ENCODE results near the gene TLE6. TPM values are rescaled to one million over a fixed set of nuclear protein-coding genes. Genes with fewer than 3 reads are reported as not detected.

The TLE6 gene
- total RNA-seq, 1 donor from 2014 or later = 3.8 TPM

GRCh38 chr19:2944775-2945574 is 32.4 kb upstream of the TLE6 start, which contains the start of gene ZNF77:
ZNF77 (minus strand) TSS chr19:2944971; CDS start chr19:2944840, 131 bp downstream.
- H3K4me3 Mint-ChIP-seq = peak within 1 kb of the TSS; percentile 96
- H3K27ac Mint-ChIP-seq = peak within 1 kb of the TSS; percentile 96
- H3K9me3 Mint-ChIP-seq = no peaks in the 10 kb centered on the region
- DNase-seq (ENCODE audit: extremely low spot score, unreplicated experiment) = peak; percentile 98
- peaks cover 29% of the 10 kb centered on the region for H3K4me1 Mint-ChIP-seq (ENCODE audit: unreplicated experiment)
- no peaks in the 10 kb centered on the region for H3K27me3 Mint-ChIP-seq
- H3K36me3 Mint-ChIP-seq = no peaks in the 10 kb centered on the region
- peak; percentile 50 for TF ChIP-seq CTCF (conservative IDR thresholded peaks at IDR 0.05)

GRCh38 chr19:2945575-2946184 is 31.7 kb upstream of the TLE6 start:
- no peak for TF ChIP-seq CTCF (conservative IDR thresholded peaks at IDR 0.05)
- DNase-seq (ENCODE audit: extremely low spot score, unreplicated experiment) = no peak
- Mint-ChIP-seq H3K4me1 (ENCODE audit: unreplicated experiment) (peaks cover 34% of the 10 kb centered on the region), H3K36me3 (no peaks in the 10 kb centered on the region), H3K27me3 (no peaks in the 10 kb centered on the region), H3K9me3 (no peaks in the 10 kb centered on the region), H3K27ac (peak overlapping the region; percentile 96), H3K4me3 (peak overlapping the region; percentile 96)

- Mint-ChIP-seq H3K4me1 (ENCODE audit: unreplicated experiment) (peaks cover 31% of the 10 kb centered on the region), H3K4me3 (peak overlapping the region; percentile 96), H3K27ac (peak overlapping the region; percentile 85), H3K36me3 (no peaks in the 10 kb centered on the region), H3K27me3 (no peaks in the 10 kb centered on the region), H3K9me3 (no peaks in the 10 kb centered on the region)
- TF ChIP-seq CTCF (conservative IDR thresholded peaks at IDR 0.05) = no peak
- no peak for DNase-seq (ENCODE audit: extremely low spot score, unreplicated experiment)
These were observed 27.5 kb upstream of the TLE6 start for GRCh38 chr19:2949939-2950285.

GRCh38 chr19:2950286-2951124 is 26.9 kb upstream of the TLE6 start:
- Mint-ChIP-seq H3K9me3 (no peaks in the 10 kb centered on the region), H3K27me3 (no peaks in the 10 kb centered on the region), H3K27ac (peak overlapping the region; percentile 85), H3K36me3 (no peaks in the 10 kb centered on the region), H3K4me3 (peak overlapping the region; percentile 96), H3K4me1 (ENCODE audit: unreplicated experiment) (peaks cover 29% of the 10 kb centered on the region)
- TF ChIP-seq CTCF (conservative IDR thresholded peaks at IDR 0.05) = no peak
- DNase-seq (ENCODE audit: extremely low spot score, unreplicated experiment) = peak; percentile 100

GRCh38 chr19:2952953-2953481 is 24.3 kb upstream of the TLE6 start:
- peak; percentile 28 for TF ChIP-seq CTCF (conservative IDR thresholded peaks at IDR 0.05)
- Mint-ChIP-seq H3K36me3 (no peaks in the 10 kb centered on the region), H3K27me3 (no peaks in the 10 kb centered on the region), H3K4me3 (peak overlapping the region; percentile 81), H3K4me1 (ENCODE audit: unreplicated experiment) (peaks cover 21% of the 10 kb centered on the region), H3K9me3 (no peaks in the 10 kb centered on the region), H3K27ac (peak overlapping the region; percentile 95)
- no peak for DNase-seq (ENCODE audit: extremely low spot score, unreplicated experiment)
